ENCODE data around the gene PPP4R1.

DNA sequence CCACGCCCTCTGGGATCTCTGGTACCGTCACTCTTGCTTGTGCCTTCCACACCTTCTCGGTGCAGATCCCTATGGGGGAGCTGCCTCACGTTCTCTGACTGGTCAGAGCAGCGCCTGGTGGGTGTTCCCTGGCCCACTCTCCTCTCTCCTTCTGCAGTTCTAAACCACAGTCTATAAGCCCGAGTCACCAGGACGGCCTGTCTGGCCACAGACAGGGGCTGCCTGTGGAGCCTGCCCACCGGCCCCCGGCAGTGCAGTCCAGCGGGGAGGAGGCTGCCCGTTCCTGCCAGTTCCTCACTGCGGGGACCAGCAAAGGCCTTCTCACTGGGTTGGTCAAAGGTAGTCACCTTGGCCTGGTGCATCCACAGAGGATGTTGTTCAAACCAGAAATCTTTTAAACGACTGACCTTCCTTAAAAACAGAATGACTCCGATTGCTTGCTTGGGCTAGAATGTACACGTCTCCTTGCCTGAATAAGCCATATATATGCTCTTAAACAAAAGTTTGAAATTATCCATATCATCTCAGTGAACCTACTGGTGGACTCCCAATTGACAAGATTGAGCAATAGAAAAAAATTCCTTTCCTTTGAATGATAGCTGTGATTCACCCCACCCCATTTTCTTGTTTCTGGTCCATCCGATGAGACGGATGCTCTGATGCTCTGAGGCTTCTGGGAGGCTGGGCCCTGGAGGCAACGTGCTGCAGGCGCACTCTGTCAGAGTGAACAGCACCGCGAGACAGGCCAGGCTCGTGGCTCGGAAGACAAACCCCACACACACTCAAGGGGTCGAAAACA is 77.8 kb downstream of the PPP4R1 start:
- TF ChIP-seq POLR2AphosphoS5 (IDR thresholded peaks at IDR 0.05): no peak
- no peak for TF ChIP-seq POLR2A (IDR thresholded peaks at IDR 0.05)
- TF ChIP-seq, protein P1, sequence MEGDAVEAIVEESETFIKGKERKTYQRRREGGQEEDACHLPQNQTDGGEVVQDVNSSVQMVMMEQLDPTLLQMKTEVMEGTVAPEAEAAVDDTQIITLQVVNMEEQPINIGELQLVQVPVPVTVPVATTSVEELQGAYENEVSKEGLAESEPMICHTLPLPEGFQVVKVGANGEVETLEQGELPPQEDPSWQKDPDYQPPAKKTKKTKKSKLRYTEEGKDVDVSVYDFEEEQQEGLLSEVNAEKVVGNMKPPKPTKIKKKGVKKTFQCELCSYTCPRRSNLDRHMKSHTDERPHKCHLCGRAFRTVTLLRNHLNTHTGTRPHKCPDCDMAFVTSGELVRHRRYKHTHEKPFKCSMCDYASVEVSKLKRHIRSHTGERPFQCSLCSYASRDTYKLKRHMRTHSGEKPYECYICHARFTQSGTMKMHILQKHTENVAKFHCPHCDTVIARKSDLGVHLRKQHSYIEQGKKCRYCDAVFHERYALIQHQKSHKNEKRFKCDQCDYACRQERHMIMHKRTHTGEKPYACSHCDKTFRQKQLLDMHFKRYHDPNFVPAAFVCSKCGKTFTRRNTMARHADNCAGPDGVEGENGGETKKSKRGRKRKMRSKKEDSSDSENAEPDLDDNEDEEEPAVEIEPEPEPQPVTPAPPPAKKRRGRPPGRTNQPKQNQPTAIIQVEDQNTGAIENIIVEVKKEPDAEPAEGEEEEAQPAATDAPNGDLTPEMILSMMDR (IDR thresholded peaks at IDR 0.05): no peak
